A172 (cell line): ENCODE results near the gene SMARCB1. TPM values are rescaled to one million over a fixed set of nuclear protein-coding genes. Genes with fewer than 3 reads are reported as not detected.

Experiments
- DNase-seq: peaks from one replicate; pipeline ENCODE4 v3.0.0-alpha.2; 2015; ENCODE audit warnings: low spot score
- total RNA-seq: library from RNA; depleted of rRNA; stranded (reverse); fragments of >200 nt; shearing (Covaris generic); gene quantifications from 2 replicates; pipeline ENCODE4 v1.2.3, GENCODE V29; 2014; rRNA removed

SMARCB1 gene
- total RNA-seq, 1 experiment from 2014 or later = 168 TPM

DNA sequence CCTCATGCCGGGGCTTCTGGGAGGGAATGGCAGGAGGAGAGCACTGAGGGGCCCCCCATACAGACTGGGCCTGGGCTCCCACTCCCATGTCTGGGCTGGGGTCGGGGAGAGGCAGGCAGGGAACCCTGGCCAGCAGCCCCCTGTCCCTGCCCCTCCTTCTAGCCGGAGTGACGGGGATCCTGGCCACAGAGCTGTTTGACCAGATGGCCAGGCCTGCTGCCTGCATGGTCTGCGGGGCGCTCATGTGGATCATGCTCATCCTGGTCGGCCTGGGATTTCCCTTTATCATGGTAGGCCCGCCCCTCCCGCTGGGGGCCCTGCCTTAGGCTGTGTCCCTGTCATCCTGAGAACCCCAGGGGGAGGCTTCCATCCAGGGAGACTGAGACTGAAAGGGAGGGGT is 97.4 kb downstream of the SMARCB1 start:
- DNase-seq = no peak

Other genes starting within 250 kb of the SMARCB1 start
- gene IGLL1, start 206.7 kb upstream of the SMARCB1 start, total RNA-seq = not detected in 2 replicates
- gene DRICH1, start 154.6 kb upstream of the SMARCB1 start, total RNA-seq = not detected in 2 replicates
- gene RGL4, start 96.0 kb upstream of the SMARCB1 start, total RNA-seq = not detected in 2 replicates
- 1.7 TPM in 2 replicates for gene ZNF70, start 35.9 kb upstream of the SMARCB1 start, total RNA-seq
- gene VPREB3, start 32.5 kb upstream of the SMARCB1 start, total RNA-seq = not detected in 2 replicates
- 0.26 and 0.40 TPM in 2 replicates for gene C22orf15, start 24.0 kb upstream of the SMARCB1 start, total RNA-seq
- 2.6 and 17.3 TPM in 2 replicates for gene CHCHD10, start 19.0 kb upstream of the SMARCB1 start, total RNA-seq
- gene MMP11, start 14.1 kb upstream of the SMARCB1 start, total RNA-seq = 8.2 and 10.3 TPM in 2 replicates
- gene DERL3, start 52.0 kb downstream of the SMARCB1 start, total RNA-seq = 0.79 and 1.7 TPM in 2 replicates
- 6.8 and 8.2 TPM in 2 replicates for gene SLC2A11, start 70.9 kb downstream of the SMARCB1 start, total RNA-seq
- 136 and 143 TPM in 2 replicates for gene MIF, start 107.4 kb downstream of the SMARCB1 start, total RNA-seq
- gene GSTT2B, start 174.2 kb downstream of the SMARCB1 start, total RNA-seq = 6.3 and 7.5 TPM in 2 replicates
- 0.79 and 1.2 TPM in 2 replicates for gene DDTL, start 179.9 kb downstream of the SMARCB1 start, total RNA-seq
- 78.7 and 124 TPM in 2 replicates for gene DDT, start 187.5 kb downstream of the SMARCB1 start, total RNA-seq
- gene GSTT2, start 193.2 kb downstream of the SMARCB1 start, total RNA-seq = not detected in 2 replicates
- gene GSTT4, start 218.5 kb downstream of the SMARCB1 start, total RNA-seq = not detected in 2 replicates
- 11.3 and 11.5 TPM in 2 replicates for gene CABIN1, start 224.3 kb downstream of the SMARCB1 start, total RNA-seq